GM19035 (cell line): ENCODE data around the gene CDON.
"Not testable (repeated sequence)": the region's sequence is repeated elsewhere in the genome, so short reads cannot be mapped to it uniquely, and the experiment has no call there.

Experiments used
- ATAC-seq: cut with Tn5 transposase; IDR thresholded peaks from one replicate; pipeline ENCODE4 v1.9.1; 2021; ENCODE audit not compliant: unreplicated experiment

The CDON gene

GRCh38 chr11:126051117-126051516 is 11.5 kb downstream of the CDON start:
- no peak for ATAC-seq

GRCh38 chr11:126049159-126049558 is 13.5 kb downstream of the CDON start:
- no peak for ATAC-seq

- no peak for ATAC-seq
These were observed 14.5 kb downstream of the CDON start for GRCh38 chr11:126048197-126048596.

- ATAC-seq: no peak
These were observed 16.0 kb downstream of the CDON start for GRCh38 chr11:126046570-126047195.

DNA sequence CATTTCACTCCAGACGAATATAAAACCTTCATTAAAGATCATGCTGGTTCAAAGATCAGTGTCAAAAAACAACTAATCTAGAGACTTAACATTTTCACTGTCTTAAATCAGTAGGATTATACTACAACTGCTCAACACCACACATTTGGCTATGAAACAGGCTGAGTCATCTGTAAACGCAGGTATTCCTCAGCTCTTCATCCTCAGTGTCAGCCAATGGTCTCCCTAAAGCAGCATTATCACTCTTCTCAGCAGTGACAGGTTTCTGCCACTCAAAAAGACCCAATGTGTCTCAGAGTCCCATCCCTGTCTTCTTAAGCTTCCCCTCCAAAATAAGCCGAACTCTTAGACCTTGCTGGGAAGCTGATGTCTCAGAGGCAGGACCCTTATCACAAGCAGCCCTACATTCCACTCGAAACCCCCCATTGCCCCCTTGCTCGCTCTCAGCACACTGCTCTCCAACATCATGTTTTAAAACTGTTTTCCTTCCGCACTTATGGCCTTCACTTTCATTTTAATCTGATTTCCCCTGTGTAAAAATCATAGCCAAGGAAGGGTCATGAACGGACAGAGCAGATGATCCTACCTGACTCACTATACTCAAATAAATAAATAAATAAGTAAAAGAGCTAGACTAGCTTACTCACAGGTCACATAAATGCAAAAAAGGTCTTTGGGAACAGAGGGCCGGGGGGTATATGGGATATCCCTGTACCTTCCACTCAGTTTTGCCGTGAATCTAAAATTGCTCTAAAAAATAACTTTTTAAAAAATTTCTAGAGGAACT is 23.0 kb downstream of the CDON start:
- ATAC-seq: no peak

- no peak for ATAC-seq
These were observed 26.9 kb downstream of the CDON start for GRCh38 chr11:126035718-126036117.

GRCh38 chr11:126034933-126035425 is 27.7 kb downstream of the CDON start:
- no peak for ATAC-seq

DNA sequence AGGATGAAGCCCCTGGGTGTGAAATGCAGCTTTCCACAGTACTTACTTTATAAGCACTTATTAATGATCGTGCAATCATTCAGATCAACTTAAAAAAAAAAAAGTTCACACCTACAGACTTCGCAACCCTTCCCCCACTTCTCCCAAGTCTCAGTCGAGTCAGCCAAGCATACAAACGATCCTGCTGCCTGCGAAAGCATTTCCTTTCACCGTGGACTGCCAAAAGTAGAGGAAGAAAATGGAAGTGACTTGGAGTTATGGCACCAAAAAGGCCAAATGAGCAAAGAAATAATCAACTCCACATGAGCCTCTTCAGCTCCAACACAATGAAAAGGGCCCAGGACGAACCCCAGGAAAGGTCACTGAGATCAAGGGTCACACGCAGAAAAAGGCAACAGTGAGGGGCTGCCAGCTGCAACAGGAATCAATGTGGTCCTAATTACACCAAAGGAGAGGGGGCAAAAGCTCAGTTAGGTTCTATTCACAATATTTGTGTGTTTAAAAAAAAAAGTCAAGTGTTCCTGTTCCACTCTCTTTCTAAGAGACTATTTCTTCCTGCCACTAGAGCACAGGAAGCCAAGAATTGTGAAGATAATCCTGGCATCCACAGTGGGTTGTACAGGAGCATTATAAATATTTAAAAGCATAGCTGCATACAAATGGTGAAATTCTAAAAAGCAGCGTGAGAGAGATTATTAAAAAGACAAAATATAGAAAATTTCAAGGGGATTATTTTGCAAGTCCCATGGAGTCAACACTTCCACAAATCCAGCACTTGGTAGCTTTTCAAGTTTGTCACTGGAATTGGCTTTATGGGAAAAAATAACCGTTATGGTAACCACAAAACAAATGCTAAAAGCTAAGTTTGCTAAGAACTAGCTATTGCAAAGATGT is 28.4 kb downstream of the CDON start:
- ATAC-seq: no peak

DNA sequence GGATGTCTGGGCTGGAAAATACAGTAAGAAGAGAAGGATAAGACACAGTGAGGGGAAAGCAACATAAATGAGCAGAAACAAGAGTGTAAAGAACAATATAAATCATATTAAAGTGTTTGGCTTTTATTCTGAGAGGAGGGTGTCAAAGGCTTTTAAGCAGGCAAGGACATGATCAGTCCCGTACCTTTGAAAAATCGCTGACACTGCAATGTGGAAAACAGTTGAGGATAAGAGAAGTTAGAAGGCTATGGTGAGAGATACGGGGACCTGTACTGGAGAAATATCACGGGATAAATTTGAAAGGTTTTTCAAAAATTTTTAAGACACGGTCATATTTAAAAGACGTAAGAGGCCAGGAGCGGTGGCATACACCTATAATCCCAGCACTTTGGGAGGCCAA is 30.3 kb downstream of the CDON start:
- ATAC-seq: no peak

DNA sequence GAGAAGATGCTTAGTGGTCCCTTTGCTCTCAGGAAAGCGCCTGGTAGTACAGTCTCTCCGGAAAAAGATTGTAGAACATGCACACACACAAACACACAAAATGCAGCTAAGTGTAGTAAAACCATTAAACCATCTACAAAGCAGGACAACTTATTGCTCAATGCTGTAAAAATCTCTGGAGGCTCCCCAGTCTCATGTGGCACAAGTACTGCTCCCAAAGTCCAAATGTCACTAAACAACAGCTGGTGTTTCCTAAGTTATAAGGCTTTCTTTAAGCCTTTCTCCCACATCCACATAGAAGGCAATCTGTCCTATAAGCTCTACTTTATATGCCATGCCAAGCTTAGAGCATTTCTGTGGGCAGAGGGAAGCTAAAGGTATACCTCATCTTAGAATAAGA is 32.9 kb downstream of the CDON start:
- ATAC-seq: no peak

GRCh38 chr11:126029237-126029636 is 33.4 kb downstream of the CDON start:
- no peak for ATAC-seq

- not testable (repeated sequence) for ATAC-seq
These were observed 34.1 kb downstream of the CDON start for GRCh38 chr11:126028534-126028933.

DNA sequence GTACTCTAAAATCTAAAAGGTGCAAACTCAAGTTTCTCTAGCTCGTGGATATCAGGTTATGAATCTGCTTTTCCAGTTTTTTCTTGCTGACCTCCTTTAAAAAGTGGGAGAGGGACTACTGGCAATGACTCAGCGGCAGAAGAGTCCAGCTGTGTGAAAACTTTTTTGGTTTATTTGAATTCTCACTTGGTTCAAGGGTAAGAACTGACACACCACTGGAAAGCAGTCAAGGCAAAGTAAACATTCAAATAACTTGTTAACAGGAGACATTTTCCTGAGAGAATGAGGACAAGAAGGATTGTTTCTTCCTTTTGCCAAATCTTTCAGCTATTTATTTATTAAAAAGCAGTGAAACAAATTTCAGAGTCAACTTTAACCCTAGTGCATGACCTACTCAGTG is 36.1 kb downstream of the CDON start:
- ATAC-seq: no peak

DNA sequence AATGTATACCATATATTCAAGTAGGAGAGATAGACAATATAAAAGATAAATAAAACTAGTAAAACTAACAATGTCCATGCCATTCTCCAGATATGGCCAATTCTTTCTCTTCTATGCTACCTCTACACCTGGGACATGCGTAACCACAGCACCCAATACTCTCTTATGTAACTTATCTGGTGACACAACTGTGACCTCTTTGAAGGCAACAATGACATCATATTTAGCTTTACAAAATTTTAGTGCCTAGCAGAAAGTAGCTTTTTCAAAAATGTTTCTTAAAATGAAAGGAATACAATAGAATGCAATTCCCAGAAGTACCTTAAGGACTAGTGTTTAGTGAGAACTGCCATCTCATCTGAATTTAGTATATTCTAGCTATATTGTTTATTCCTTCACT is 36.8 kb downstream of the CDON start:
- ATAC-seq: no peak

DNA sequence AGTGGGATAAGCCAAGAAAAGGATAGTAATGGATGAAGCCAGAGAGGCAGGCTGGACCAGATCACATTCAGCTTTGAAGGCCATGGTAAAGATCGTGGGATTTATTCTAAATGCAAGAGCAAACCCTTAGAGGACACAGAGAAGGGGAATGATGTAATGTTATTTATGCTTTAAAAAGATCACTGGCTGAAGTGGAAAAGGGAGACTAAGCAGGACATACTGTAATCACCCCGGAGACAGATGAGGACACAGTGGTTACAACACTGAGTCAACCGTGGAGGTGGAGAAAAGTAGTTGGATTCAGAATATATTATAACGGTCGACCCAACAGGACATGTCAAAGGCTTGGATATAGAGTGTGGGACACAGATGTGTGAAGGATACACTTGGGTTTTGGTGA is 38.5 kb downstream of the CDON start:
- no peak for ATAC-seq

DNA sequence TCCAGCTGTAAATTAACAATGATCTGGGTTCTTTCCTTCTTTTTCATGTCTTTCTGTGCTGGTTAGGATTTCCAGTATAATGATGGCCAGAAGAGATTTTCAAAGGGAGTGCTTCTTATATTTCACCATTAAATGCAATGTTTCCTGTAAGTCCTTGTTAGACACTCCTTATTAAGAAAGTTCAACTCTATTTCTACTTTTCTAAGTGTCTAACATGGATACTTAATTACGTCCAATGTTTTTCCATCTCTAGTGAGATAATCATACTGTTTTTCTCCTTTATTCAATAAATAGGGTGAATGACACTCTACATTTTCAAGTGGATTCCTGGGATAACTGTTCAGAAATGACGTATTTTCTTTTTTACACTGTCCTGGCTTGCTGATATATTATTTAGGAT is 49.8 kb downstream of the CDON start:
- ATAC-seq: no peak

DNA sequence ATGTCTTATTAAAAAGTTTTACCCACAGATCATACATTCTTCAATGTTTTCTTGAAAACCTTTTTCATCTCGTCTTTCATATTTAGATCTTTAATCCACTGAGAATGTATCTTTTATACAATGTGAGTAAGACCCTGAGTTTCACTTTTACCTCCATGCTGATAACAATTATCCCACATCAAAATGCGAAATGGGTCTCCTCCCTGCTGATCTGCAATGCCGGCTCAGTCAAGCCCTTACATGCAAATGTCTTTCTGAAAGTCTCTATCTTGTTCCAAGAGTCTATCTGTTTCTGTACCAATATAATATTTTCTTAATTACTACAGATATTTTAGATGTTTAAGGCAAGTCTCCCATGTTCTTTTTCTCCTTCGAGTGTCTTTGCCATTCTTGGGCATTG is 50.9 kb downstream of the CDON start:
- no peak for ATAC-seq

DNA sequence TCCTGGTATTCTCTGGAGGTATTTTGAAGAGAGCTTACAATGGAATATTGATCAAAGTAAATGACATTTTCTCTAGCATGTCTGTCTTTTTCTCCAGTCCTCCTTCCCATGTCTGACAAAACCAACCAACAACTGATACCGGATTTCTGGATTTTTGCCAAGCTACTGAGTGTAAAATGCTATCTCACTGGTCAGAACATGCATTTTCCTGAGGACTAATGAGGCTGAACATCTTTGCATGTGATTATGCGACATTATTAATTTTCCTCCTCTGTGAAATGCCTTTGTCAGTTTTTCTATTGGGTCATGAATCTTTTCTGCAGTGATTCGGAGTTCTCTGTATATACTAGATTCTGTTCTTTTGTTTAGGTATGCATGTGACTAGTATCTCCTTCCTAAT is 51.4 kb downstream of the CDON start:
- no peak for ATAC-seq

DNA sequence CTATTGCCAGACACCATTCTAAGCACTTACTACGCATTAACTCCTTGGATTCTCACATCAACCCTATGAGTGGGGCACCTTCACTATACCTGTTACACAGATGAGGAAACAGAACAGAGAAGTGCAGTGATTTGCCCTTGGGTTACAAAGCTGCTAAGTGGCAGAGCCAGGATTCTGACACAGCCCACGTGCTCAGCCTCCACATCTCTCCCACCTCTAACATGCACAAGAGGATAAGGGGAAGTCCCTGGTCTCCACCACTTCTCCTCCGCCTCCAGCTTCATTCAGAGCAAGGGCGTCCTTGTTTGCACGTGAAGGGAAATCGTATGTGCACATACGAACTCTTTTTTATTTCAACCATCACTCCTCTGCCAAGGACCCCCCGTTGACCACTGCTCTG is 53.7 kb downstream of the CDON start:
- no peak for ATAC-seq

- no peak for ATAC-seq
These were observed 55.4 kb downstream of the CDON start for GRCh38 chr11:126007238-126007637.

DNA sequence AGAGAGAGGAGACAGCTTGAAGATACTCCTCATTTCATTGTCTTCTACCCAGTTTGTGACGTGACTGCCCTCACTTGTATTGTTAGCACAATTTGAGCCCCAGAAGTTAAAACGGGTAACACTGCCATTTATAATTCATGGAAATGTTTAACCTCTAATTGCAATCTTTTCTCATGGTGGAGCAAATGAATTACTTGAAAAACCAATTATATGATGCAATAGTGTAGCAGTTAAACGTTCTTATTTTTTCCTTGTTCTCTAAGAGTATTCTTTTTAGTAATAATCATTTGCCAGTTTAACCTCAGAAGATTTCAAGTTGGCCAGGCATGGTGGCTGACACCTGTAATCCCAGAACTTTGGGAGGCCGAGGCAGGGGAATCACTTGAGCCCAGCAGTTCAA is 56.6 kb downstream of the CDON start:
- no peak for ATAC-seq

GRCh38 chr11:126002181-126002580 is 60.5 kb downstream of the CDON start:
- no peak for ATAC-seq
